ENCODE data around the gene PCDH7. TPM values are rescaled to one million over a fixed set of nuclear protein-coding genes. Genes with fewer than 3 reads are reported as not detected.

The PCDH7 gene
- total RNA-seq, 1 donor: 172 TPM

- H3K4me3 ChIP-seq (ENCODE audit: low read depth, low read length): no peak overlapping the region
- DNase-seq (ENCODE audit: low read depth): no peak
- TF ChIP-seq CTCF (IDR thresholded peaks at IDR 0.05; ENCODE audit: insufficient read depth, low read length): no peak
Measured at GRCh38 chr4:30770812-30771211, 50.6 kb downstream of the PCDH7 start.

GRCh38 chr4:30776451-30776850 lies 56.3 kb downstream of the PCDH7 start:
- TF ChIP-seq CTCF (IDR thresholded peaks at IDR 0.05; ENCODE audit: insufficient read depth, low read length): no peak
- no peak overlapping the region for H3K4me3 ChIP-seq (ENCODE audit: low read depth, low read length)
- DNase-seq (ENCODE audit: low read depth): peak; percentile 53

GRCh38 chr4:30776921-30777415 lies 56.8 kb downstream of the PCDH7 start:
- no peak for DNase-seq (ENCODE audit: low read depth)
- H3K4me3 ChIP-seq (ENCODE audit: low read depth, low read length): no peak overlapping the region
- TF ChIP-seq CTCF (IDR thresholded peaks at IDR 0.05; ENCODE audit: insufficient read depth, low read length): no peak

Measured in fibroblast of the aortic adventitia (primary cell).